Neutrophil (primary cell): ENCODE data around the gene ANKRD24.
"Not testable (repeated sequence)": the region's sequence is repeated elsewhere in the genome, so short reads cannot be mapped to it uniquely, and the experiment has no call there.

Experiments
- H3K27ac ChIP-seq: fragments of 200-600 bp; sonication (generic); 2 replicates; pipeline ENCODE4 v1.5.1; 2016; ENCODE audit warnings: mild to moderate bottlenecking, moderate library complexity
- H3K27me3 ChIP-seq: fragments of 200-600 bp; sonication (generic); 2 replicates; pipeline ENCODE4 v1.6.0; 2016; ENCODE audit warnings: mild to moderate bottlenecking
- H3K36me3 ChIP-seq: fragments of 200-600 bp; sonication (generic); 2 replicates; pipeline ENCODE4 v1.5.1; 2017
- H3K4me1 ChIP-seq, 2 experiments: fragments of 200-600 bp in 1 of 2; sonication (generic) in 1 of 2; 1 replicate in 1 of 2; 2 replicates in 1 of 2; pipeline versions ENCODE4 v1.5.1 to v1.6.1; 2013 to 2016; ENCODE audit warnings: low read depth in 1 of 2, low read length in 1 of 2, mild to moderate bottlenecking in 1 of 2, moderate library complexity in 1 of 2; ENCODE audit not compliant: control insufficient read depth in 1 of 2, insufficient read depth in 1 of 2
- H3K4me3 ChIP-seq, 2 experiments: fragments of 200-600 bp in 1 of 2; sonication (generic) in 1 of 2; 1 replicate in 1 of 2; 2 replicates in 1 of 2; pipeline ENCODE4 v1.5.1; 2013 to 2016; ENCODE audit warnings: low read depth in 1 of 2, low read length in 1 of 2, mild to moderate bottlenecking in 1 of 2, moderate library complexity in 1 of 2
- H3K9me3 ChIP-seq: fragments of 200-600 bp; sonication (generic); 2 replicates; pipeline ENCODE4 v1.5.1; 2016
- CTCF ChIP-seq: fragments of 200-600 bp; sonication (generic); IDR thresholded peaks from 2 replicates; pipeline ENCODE4 v1.5.1; 2016; ENCODE audit warnings: antibody characterized with exemption

Gene ANKRD24

GRCh38 chr19:4233282-4233853 is 50.9 kb downstream of the ANKRD24 start:
- peaks cover 27% of the 10 kb centered on the region for H3K27me3 ChIP-seq
- no peak overlapping the region for H3K27ac ChIP-seq
- no peaks in the 10 kb centered on the region for H3K36me3 ChIP-seq
- H3K4me1 ChIP-seq = no peaks in the 10 kb centered on the region
- H3K9me3 ChIP-seq = no peaks in the 10 kb centered on the region
- TF ChIP-seq CTCF = peak; percentile 89
- no peak overlapping the region for H3K4me3 ChIP-seq

GRCh38 chr19:4234142-4234861 is 51.8 kb downstream of the ANKRD24 start:
- Histone ChIP-seq H3K4me3 (no peak overlapping the region), H3K27ac (no peak overlapping the region), H3K27me3 (peaks cover 23% of the 10 kb centered on the region), H3K4me1 (no peaks in the 10 kb centered on the region), H3K9me3 (no peaks in the 10 kb centered on the region), H3K36me3 (no peaks in the 10 kb centered on the region)
- no peak for TF ChIP-seq CTCF

- Histone ChIP-seq H3K27me3 (peaks cover 17% of the 10 kb centered on the region), H3K27ac (no peak overlapping the region), H3K9me3 (no peaks in the 10 kb centered on the region), H3K36me3 (no peaks in the 10 kb centered on the region), H3K4me1 (no peaks in the 10 kb centered on the region), H3K4me3 (no peak overlapping the region)
- no peak for TF ChIP-seq CTCF
Observed at GRCh38 chr19:4234862-4235201, 52.3 kb downstream of the ANKRD24 start.

GRCh38 chr19:4237510-4237909 is 55.0 kb downstream of the ANKRD24 start:
- not testable (repeated sequence) for H3K4me1 ChIP-seq, H3K4me3 ChIP-seq, H3K9me3 ChIP-seq, H3K27ac ChIP-seq, H3K36me3 ChIP-seq
- peaks cover 28% of the 10 kb centered on the region for H3K27me3 ChIP-seq

GRCh38 chr19:4238831-4239230 is 56.3 kb downstream of the ANKRD24 start:
- Histone ChIP-seq H3K27ac (no peak overlapping the region), H3K27me3 (peaks cover 35% of the 10 kb centered on the region), H3K9me3 (no peaks in the 10 kb centered on the region), H3K36me3 (no peaks in the 10 kb centered on the region), H3K4me1 (no peaks in the 10 kb centered on the region), H3K4me3 (no peak overlapping the region)
- no peak for TF ChIP-seq CTCF

- Histone ChIP-seq H3K36me3 (no peaks in the 10 kb centered on the region), H3K4me1 (peaks cover 7% of the 10 kb centered on the region in 2 experiments), H3K9me3 (no peaks in the 10 kb centered on the region), H3K27me3 (peaks cover 25% of the 10 kb centered on the region), H3K4me3 (no peak overlapping the region), H3K27ac (no peak overlapping the region)
- TF ChIP-seq CTCF = no peak
Observed at GRCh38 chr19:4241824-4242430, 59.4 kb downstream of the ANKRD24 start.

GRCh38 chr19:4245938-4246337 is 63.4 kb downstream of the ANKRD24 start:
- not testable (repeated sequence) for H3K4me3 ChIP-seq, H3K27ac ChIP-seq, H3K9me3 ChIP-seq, H3K4me1 ChIP-seq
- H3K36me3 ChIP-seq = peaks cover 20% of the 10 kb centered on the region
- peaks cover 19% of the 10 kb centered on the region for H3K27me3 ChIP-seq
